Right cardiac atrium (tissue), 5 donors: ENCODE results near the gene KIAA0753. TPM values are rescaled to one million over a fixed set of nuclear protein-coding genes. Genes with fewer than 3 reads are reported as not detected.

ENCODE experiments used
- ATAC-seq, 2 donors: fragments of 200-7000 bp; cut with Tn5 transposase; one replicate each; pipeline versions ENCODE4 v1.8.0 to v1.9.1; 2020; ENCODE audit warnings: moderate library complexity in 2 of 2, mild to moderate bottlenecking in 1 of 2
- DNase-seq, 3 donors: peaks; one replicate each; pipeline ENCODE4 v3.0.0-alpha.2; 2020
- H3K27ac ChIP-seq: one replicate; pipeline ENCODE4 v1.5.1; 2013; ENCODE audit warnings: mild to moderate bottlenecking, low read length, control low read depth, moderate library complexity
- H3K27me3 ChIP-seq: one replicate; pipeline ENCODE4 v1.6.1; 2013; ENCODE audit not compliant: control insufficient read depth, insufficient read depth
- H3K4me1 ChIP-seq: one replicate; pipeline ENCODE4 v1.6.1; 2013; ENCODE audit warnings: low read length; ENCODE audit not compliant: control insufficient read depth, insufficient read depth
- H3K4me3 ChIP-seq: one replicate; pipeline ENCODE4 v1.5.1; 2013; ENCODE audit warnings: low read length, control low read depth
- H3K9me3 ChIP-seq: one replicate; pipeline ENCODE4 v1.6.1; 2013; ENCODE audit warnings: low read length; ENCODE audit not compliant: control insufficient read depth
- WGBS: extraction: QIAGEN DNeasy Blood & Tissue Kit; methylation state at CpG from one replicate; pipeline ENCODE4 v1.1.7; 2013; 5-methylcytosine and 5-hydroxymethylcytosine counted together
- intact Hi-C, 4 donors: fragments of 100-400 bp; cut with DNase I; formaldehyde crosslinking; loops; one replicate each; pipeline versions ENCODE4 v1.11.0 to v1.14.0; 2022 to 2023
- polyA plus RNA-seq: library from polyadenylated mRNA; stranded (reverse); fragments of 200-250 nt; gene quantifications from one replicate; pipeline ENCODE4 v1.2.3, GENCODE V29; 2013
- total RNA-seq, 4 donors: library from RNA; stranded (reverse); fragmentation: NEBNext Ultra II Directional; extraction: Animal tissue kit (Norgen Biotek cat#: 25700); gene quantifications; one replicate each; pipeline ENCODE4 v1.2.1, GENCODE V29; 2021
- donor health status: healthy with polysubstance abuse.
- donor health status: DM: no; HTN: yes; CAD: no.
- donor health status: DM: no; HTN: no; CAD: no.
- donor health status: DM: no; HTN: yes; CAD: no; lungs with severe emphysema.
- donor health status: DM: yes; HTN: yes; CAD: no.

Gene KIAA0753
- total and polyA plus RNA-seq, 5 donors, result 2.9 to 9.0 (median 6.3) TPM

- 82% methylated on average over 6 of the region's 6 CpGs for WGBS
- no peaks in the 10 kb centered on the region for H3K27me3 ChIP-seq
- no peaks in the 10 kb centered on the region for H3K9me3 ChIP-seq
- H3K27ac ChIP-seq, result no peak overlapping the region
- DNase-seq (no peak), ATAC-seq (no peak)
- intact Hi-C loops, result no loop called here
- no peaks in the 10 kb centered on the region for H3K4me1 ChIP-seq
- H3K4me3 ChIP-seq, result no peak overlapping the region
These were observed 38.7 kb upstream of the KIAA0753 start for GRCh38 chr17:6679241-6679640.

GRCh38 chr17:6677946-6678345 is 37.4 kb upstream of the KIAA0753 start:
- intact Hi-C loops, result no loop called here
- Histone ChIP-seq H3K27me3 (no peaks in the 10 kb centered on the region), H3K9me3 (no peaks in the 10 kb centered on the region), H3K27ac (no peak overlapping the region), H3K4me1 (no peaks in the 10 kb centered on the region), H3K4me3 (no peak overlapping the region)
- WGBS, result 69% methylated on average over 7 of the region's 7 CpGs
- ATAC-seq (no peak), DNase-seq (no peak)

- H3K4me1 ChIP-seq, result no peaks in the 10 kb centered on the region
- ATAC-seq, result no peak
- no peak for DNase-seq
- no peak overlapping the region for H3K4me3 ChIP-seq
- no peak overlapping the region for H3K27ac ChIP-seq
- intact Hi-C loops, result no loop called here
- 61% methylated on average over 16 of the region's 16 CpGs for WGBS
- H3K9me3 ChIP-seq, result no peaks in the 10 kb centered on the region
- H3K27me3 ChIP-seq, result no peaks in the 10 kb centered on the region
These were observed 36.8 kb upstream of the KIAA0753 start for GRCh38 chr17:6677158-6677831.

GRCh38 chr17:6676802-6677157 is 36.3 kb upstream of the KIAA0753 start:
- DNase-seq (no peak), ATAC-seq (no peak)
- Histone ChIP-seq H3K4me1 (no peaks in the 10 kb centered on the region), H3K27me3 (no peaks in the 10 kb centered on the region), H3K9me3 (no peaks in the 10 kb centered on the region), H3K27ac (no peak overlapping the region), H3K4me3 (no peak overlapping the region)
- intact Hi-C loops, result no loop called here
- 68% methylated on average over 6 of the region's 6 CpGs for WGBS

- Histone ChIP-seq H3K27ac (no peak overlapping the region), H3K27me3 (no peaks in the 10 kb centered on the region), H3K4me3 (no peak overlapping the region), H3K4me1 (no peaks in the 10 kb centered on the region), H3K9me3 (no peaks in the 10 kb centered on the region)
- DNase-seq (no peak), ATAC-seq (no peak)
- WGBS, result 70% methylated on average over 11 of the region's 11 CpGs
- intact Hi-C loops, result no loop called here
These were observed 34.8 kb upstream of the KIAA0753 start for GRCh38 chr17:6675201-6675825.

- DNase-seq, result no peak
- no peaks in the 10 kb centered on the region for H3K4me1 ChIP-seq
- intact Hi-C loops, result no loop called here
- H3K9me3 ChIP-seq, result no peaks in the 10 kb centered on the region
- no peak overlapping the region for H3K27ac ChIP-seq
- ATAC-seq, result no peak
- H3K27me3 ChIP-seq, result no peaks in the 10 kb centered on the region
- 93% methylated on average over 13 of the region's 13 CpGs for WGBS
- no peak overlapping the region for H3K4me3 ChIP-seq
These were observed 34.1 kb upstream of the KIAA0753 start for GRCh38 chr17:6674586-6674985.

GRCh38 chr17:6671431-6671830 is 30.9 kb upstream of the KIAA0753 start:
- DNase-seq (no peak), ATAC-seq (no peak)
- intact Hi-C loops, result no loop called here
- H3K9me3 ChIP-seq, result no peaks in the 10 kb centered on the region
- H3K27me3 ChIP-seq, result no peaks in the 10 kb centered on the region
- H3K4me3 ChIP-seq, result no peak overlapping the region
- no peak overlapping the region for H3K27ac ChIP-seq
- 80% methylated on average over 7 of the region's 7 CpGs for WGBS
- no peaks in the 10 kb centered on the region for H3K4me1 ChIP-seq

GRCh38 chr17:6670999-6671398 is 30.5 kb upstream of the KIAA0753 start:
- Histone ChIP-seq H3K27ac (no peak overlapping the region), H3K27me3 (no peaks in the 10 kb centered on the region), H3K4me1 (no peaks in the 10 kb centered on the region), H3K9me3 (no peaks in the 10 kb centered on the region), H3K4me3 (no peak overlapping the region)
- intact Hi-C loops, result no loop called here
- DNase-seq (no peak), ATAC-seq (no peak)
- WGBS, result 85% methylated on average over 6 of the region's 6 CpGs

GRCh38 chr17:6670571-6670970 is 30.1 kb upstream of the KIAA0753 start:
- Histone ChIP-seq H3K4me1 (no peaks in the 10 kb centered on the region), H3K27me3 (no peaks in the 10 kb centered on the region), H3K9me3 (no peaks in the 10 kb centered on the region), H3K27ac (no peak overlapping the region), H3K4me3 (no peak overlapping the region)
- intact Hi-C loops, result no loop called here
- ATAC-seq, result no peak
- DNase-seq, result no peak
- 90% methylated on average over 8 of the region's 8 CpGs for WGBS

GRCh38 chr17:6669479-6670212 is 29.1 kb upstream of the KIAA0753 start:
- no peaks in the 10 kb centered on the region for H3K4me1 ChIP-seq
- H3K9me3 ChIP-seq, result no peaks in the 10 kb centered on the region
- no peak overlapping the region for H3K27ac ChIP-seq
- ATAC-seq (no peak), DNase-seq (no peak)
- 80% methylated on average over 10 of the region's 10 CpGs for WGBS
- H3K27me3 ChIP-seq, result no peaks in the 10 kb centered on the region
- no peak overlapping the region for H3K4me3 ChIP-seq
- intact Hi-C loops, result loop anchor here (5.0 to 10.0 kb wide), 4 partner anchors 125 to 335 kb away; partner anchors contain the start of gene TEKT1 (in 1 of the 4)

- Histone ChIP-seq H3K4me3 (no peak overlapping the region), H3K27me3 (no peaks in the 10 kb centered on the region), H3K27ac (no peak overlapping the region), H3K4me1 (no peaks in the 10 kb centered on the region), H3K9me3 (no peaks in the 10 kb centered on the region)
- DNase-seq (no peak), ATAC-seq (no peak)
- 69% methylated on average over 14 of the region's 14 CpGs for WGBS
- intact Hi-C loops, result loop anchor here (5.0 to 10.0 kb wide), 4 partner anchors 126 to 336 kb away; partner anchors contain the start of gene TEKT1 (in 1 of the 4)
These were observed 28.4 kb upstream of the KIAA0753 start for GRCh38 chr17:6668727-6669425.
